CD14-positive monocyte (primary cell): ENCODE measurements around the gene GNG4. TPM values are rescaled to one million over a fixed set of nuclear protein-coding genes. Genes with fewer than 3 reads are reported as not detected.

Source experiments
- DNase-seq, 3 donors: peaks; one replicate each; pipeline ENCODE4 v3.0.0-alpha.2; 2011 to 2022
- H2AFZ ChIP-seq: 2 replicates; pipeline ENCODE4 v1.6.0; 2012; ENCODE audit warnings: mild to moderate bottlenecking, low read depth, low read length, inconsistent platforms; ENCODE audit not compliant: insufficient read depth, poor library complexity, severe bottlenecking
- H3K27ac ChIP-seq, 2 donors: 1 replicate in 1 of 2; 2 replicates in 1 of 2; pipeline ENCODE4 v1.5.1; 2012 to 2013; ENCODE audit warnings: low read length in 2 of 2, control low read depth in 1 of 2, inconsistent platforms in 1 of 2, low read depth in 1 of 2, mild to moderate bottlenecking in 1 of 2
- H3K27me3 ChIP-seq, 2 donors: one replicate each; pipeline versions ENCODE4 v1.6.0 to v1.6.1; 2011 to 2013; ENCODE audit warnings: low read length in 2 of 2; ENCODE audit not compliant: control insufficient read depth in 2 of 2, insufficient read depth in 2 of 2
- H3K36me3 ChIP-seq, 2 donors: replicated peaks in 1 of 2; 1 replicate in 1 of 2; 2 replicates in 1 of 2; pipeline versions ENCODE4 v1.5.1 to v1.6.1; 2012 to 2013; ENCODE audit warnings: low read length in 2 of 2, control low read depth in 1 of 2, inconsistent platforms in 1 of 2, mild to moderate bottlenecking in 1 of 2; ENCODE audit not compliant: insufficient read depth in 2 of 2, control insufficient read depth in 1 of 2
- H3K4me1 ChIP-seq, 2 donors: 1 replicate in 1 of 2; 2 replicates in 1 of 2; pipeline versions ENCODE4 v1.5.1 to v1.6.1; 2012 to 2013; ENCODE audit warnings: low read length in 2 of 2, control low read depth in 1 of 2, inconsistent platforms in 1 of 2, mild to moderate bottlenecking in 1 of 2, moderate library complexity in 1 of 2; ENCODE audit not compliant: insufficient read depth in 2 of 2, control insufficient read depth in 1 of 2
- H3K4me2 ChIP-seq: replicated peaks from 2 replicates; pipeline ENCODE3; 2012; ENCODE audit warnings: low read length, moderate library complexity, mild to moderate bottlenecking; ENCODE audit not compliant: poor library complexity, severe bottlenecking; ENCODE audit errors: extremely low read depth
- H3K4me3 ChIP-seq, 3 experiments: fragments of 200-600 bp in 1 of 3; sonication (generic) in 1 of 3; replicated peaks in 1 of 3; 1 replicate in 2 of 3; 2 replicates in 1 of 3; pipeline ENCODE4 v1.5.1; 2011 to 2013; ENCODE audit warnings: low read length in 3 of 3, mild to moderate bottlenecking in 3 of 3, control low read depth in 2 of 3, low read depth in 2 of 3, inconsistent platforms in 1 of 3, moderate library complexity in 1 of 3
- H3K79me2 ChIP-seq: 2 replicates; pipeline ENCODE4 v1.6.0; 2012; ENCODE audit warnings: mild to moderate bottlenecking, control low read depth, inconsistent platforms, low read length, moderate library complexity; ENCODE audit not compliant: insufficient read depth
- H3K9ac ChIP-seq: 2 replicates; pipeline ENCODE4 v1.6.0; 2017; ENCODE audit warnings: low read length, mild to moderate bottlenecking; ENCODE audit not compliant: insufficient read depth, poor library complexity, severe bottlenecking
- H3K9me3 ChIP-seq, 2 donors: replicated peaks in 1 of 2; 1 replicate in 1 of 2; 2 replicates in 1 of 2; pipeline versions ENCODE4 v1.5.1 to v1.6.1; 2012 to 2013; ENCODE audit warnings: low read length in 2 of 2, control low read depth in 1 of 2; ENCODE audit not compliant: control insufficient read depth in 1 of 2, insufficient read depth in 1 of 2
- H4K20me1 ChIP-seq: 2 replicates; pipeline ENCODE4 v1.6.0; 2012; ENCODE audit warnings: mild to moderate bottlenecking, low read length, control low read depth, moderate library complexity; ENCODE audit not compliant: insufficient read depth
- H3K27ac Mint-ChIP-seq, 7 donors: one replicate each; pipeline ENCODE4 v1.8.0; 2020; ENCODE audit warnings: mild to moderate bottlenecking in 7 of 7, mixed read lengths in 7 of 7, moderate library complexity in 6 of 7, inconsistent platforms in 2 of 7
- H3K27me3 Mint-ChIP-seq, 3 donors: one replicate each; pipeline ENCODE4 v1.8.0; 2021 to 2022; ENCODE audit warnings: low read depth in 3 of 3, mild to moderate bottlenecking in 3 of 3, mixed read lengths in 3 of 3, moderate library complexity in 3 of 3, inconsistent platforms in 1 of 3
- H3K36me3 Mint-ChIP-seq, 2 donors: one replicate each; pipeline ENCODE4 v1.8.0; 2020; ENCODE audit warnings: mixed read lengths in 2 of 2, inconsistent platforms in 1 of 2, mild to moderate bottlenecking in 1 of 2
- H3K4me1 Mint-ChIP-seq: one replicate; pipeline ENCODE4 v1.8.0; 2020; ENCODE audit warnings: mild to moderate bottlenecking, mixed read lengths
- H3K4me3 Mint-ChIP-seq, 2 donors: one replicate each; pipeline ENCODE4 v1.8.0; 2020; ENCODE audit warnings: mild to moderate bottlenecking in 2 of 2, mixed read lengths in 2 of 2, moderate library complexity in 1 of 2
- H3K9me3 Mint-ChIP-seq, 7 donors: one replicate each; pipeline ENCODE4 v1.8.0; 2020 to 2022; ENCODE audit warnings: mixed read lengths in 7 of 7, mild to moderate bottlenecking in 6 of 7, moderate library complexity in 6 of 7, inconsistent platforms in 2 of 7
- CTCF ChIP-seq: fragments of 200-600 bp; IDR thresholded peaks from one replicate; pipeline ENCODE4 v1.8.0; 2022; ENCODE audit warnings: antibody characterized with exemption, mild to moderate bottlenecking
- WGBS: methylation state at CpG from one replicate; pipeline ENCODE4 v1.1.5; 2013; ENCODE audit warnings: missing lambda C conversion rate; ENCODE audit not compliant: insufficient coverage; 5-methylcytosine and 5-hydroxymethylcytosine counted together
- intact Hi-C, 2 donors: fragments of 100-400 bp; cut with micrococcal nuclease; formaldehyde crosslinking; loops; one replicate each; pipeline versions ENCODE4 v1.15.0 to v1.15.1; 2023
- polyA plus RNA-seq, 3 donors: library from polyadenylated mRNA; depleted of rRNA in 1 of 3; unstranded in 2 of 3; stranded (reverse) in 1 of 3; fragments of 300-500 nt in 2 of 3; fragments of >200 nt in 1 of 3; fragmentation: Illumina TruSeq in 2 of 3; gene quantifications; 1 replicate in 2 of 3; 2 replicates in 1 of 3; pipeline ENCODE4 v1.2.3, GENCODE V29; 2012 to 2021

GNG4 gene
- polyA plus RNA-seq, 3 donors: not detected

GRCh38 chr1:235669277-235669676 is 19.7 kb upstream of the GNG4 start:
- Histone ChIP-seq H3K79me2 (peaks cover 16% of the 10 kb centered on the region), H3K4me3 (no peak overlapping the region), H3K36me3 (peaks cover 88 to 97% of the 10 kb centered on the region in 2 donors), H3K4me1 (no peaks in the 10 kb centered on the region), H2AFZ (no peak overlapping the region), H3K27ac (peak overlapping the region in 1 of 2 donors; percentile 30), H3K9me3 (peaks cover 18 to 38% of the 10 kb centered on the region in 2 donors), H3K27me3 (no peaks in the 10 kb centered on the region), H3K4me2 (no peak overlapping the region), H3K9ac (no peak overlapping the region), H4K20me1 (peaks cover 90% of the 10 kb centered on the region)
- 100% methylated on average over 1 of the region's 3 CpGs for WGBS
- no peak overlapping the region for H3K4me3 Mint-ChIP-seq
- H3K4me1 Mint-ChIP-seq: no peaks in the 10 kb centered on the region
- peaks cover 75 to 91% of the 10 kb centered on the region in 2 donors for H3K36me3 Mint-ChIP-seq
- H3K27me3 Mint-ChIP-seq: peaks cover 0 to 1% (median 0%) of the 10 kb centered on the region in 3 donors
- H3K9me3 Mint-ChIP-seq: peaks cover 15 to 24% (median 19%) of the 10 kb centered on the region in 7 donors
- DNase-seq: no peak
- TF ChIP-seq CTCF: no peak
- peak overlapping the region in 2 of 7 donors; percentile 1 to 61 for H3K27ac Mint-ChIP-seq
- intact Hi-C loops: no loop called here

- Histone ChIP-seq H3K36me3 (peaks cover 74 to 85% of the 10 kb centered on the region in 2 donors), H4K20me1 (peaks cover 83% of the 10 kb centered on the region), H3K9ac (no peak overlapping the region), H3K4me3 (no peak overlapping the region), H3K4me1 (no peaks in the 10 kb centered on the region), H3K27me3 (no peaks in the 10 kb centered on the region), H3K27ac (no peak overlapping the region), H3K79me2 (no peaks in the 10 kb centered on the region), H2AFZ (no peak overlapping the region), H3K9me3 (no peaks in the 10 kb centered on the region), H3K4me2 (no peak overlapping the region)
- no peak overlapping the region for H3K27ac Mint-ChIP-seq
- H3K36me3 Mint-ChIP-seq: peaks cover 58 to 81% of the 10 kb centered on the region in 2 donors
- no CpG with 5 or more reads among the region's 4 CpGs for WGBS
- H3K9me3 Mint-ChIP-seq: peaks cover 0 to 2% (median 0%) of the 10 kb centered on the region in 7 donors
- intact Hi-C loops: no loop called here
- H3K4me1 Mint-ChIP-seq: no peaks in the 10 kb centered on the region
- H3K4me3 Mint-ChIP-seq: no peak overlapping the region
- no peak for DNase-seq
- H3K27me3 Mint-ChIP-seq: peaks cover 0 to 1% (median 0%) of the 10 kb centered on the region in 3 donors
- TF ChIP-seq CTCF: no peak
Measured at GRCh38 chr1:235663628-235664027, 14.0 kb upstream of the GNG4 start.
